Measurements from ENCODE around the gene CMIP. TPM values are rescaled to one million over a fixed set of nuclear protein-coding genes. Genes with fewer than 3 reads are reported as not detected.

CMIP gene
- total RNA-seq, 1 experiment from 2014 or later, result 48.2 TPM

DNA sequence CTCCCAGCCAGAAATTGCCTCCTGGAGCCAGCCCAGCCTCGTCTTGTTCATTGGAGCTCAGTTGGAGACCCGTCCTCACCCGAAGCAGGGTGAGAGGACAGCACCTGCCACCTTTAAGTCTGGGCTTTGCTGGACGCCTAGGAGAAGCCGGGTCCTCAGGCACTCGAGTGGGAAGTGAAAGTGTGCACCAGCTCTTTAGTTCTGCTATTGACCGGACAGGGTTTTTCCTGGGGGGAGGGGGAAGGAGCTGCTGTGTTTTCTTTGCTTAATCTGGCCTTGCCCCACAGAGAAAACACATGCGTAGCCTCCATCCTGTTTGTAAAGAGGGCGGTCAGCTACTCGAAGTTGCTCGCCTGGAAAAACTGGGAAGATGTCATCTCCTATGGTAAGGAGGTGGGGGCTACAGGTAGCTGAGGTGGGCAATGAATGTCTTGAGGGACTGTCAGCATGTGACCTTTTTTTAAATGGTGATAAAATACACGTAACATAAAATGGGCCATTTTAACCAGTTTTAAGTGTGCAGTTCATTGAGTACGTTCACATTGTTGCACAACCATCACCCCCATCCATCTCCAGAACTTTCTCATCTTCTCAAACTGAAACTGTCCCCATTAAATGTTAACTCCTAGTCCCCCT lies 34.4 kb downstream of the CMIP start:
- Histone ChIP-seq H4K20me1 (ENCODE audit: control insufficient read depth, insufficient read depth, insufficient read length) (no peaks in the 10 kb centered on the region), H4K8ac (replicated peaks; ENCODE audit: insufficient read length, low read depth, low read length) (no peak overlapping the region), H2BK12ac (ENCODE audit: insufficient read length, low read depth, low read length) (no peak overlapping the region), H3K9ac (ENCODE audit: extremely low read depth, insufficient read length, low read length) (no peak overlapping the region), H2AK5ac (ENCODE audit: insufficient read length, low read length) (no peak overlapping the region), H3K18ac (ENCODE audit: insufficient read length, low read depth, low read length) (no peak overlapping the region), H3K14ac (ENCODE audit: insufficient read depth, low read length) (no peak overlapping the region), H2BK5ac (ENCODE audit: insufficient read length, low read length) (no peak overlapping the region), H3K4me1 (ENCODE audit: insufficient read depth, low read length) (peaks cover 3% of the 10 kb centered on the region; the same call in 1 of the 2 replicates), H3K27me3 (ENCODE audit: insufficient read depth, low read length) (no peaks in the 10 kb centered on the region), H3K23ac (ENCODE audit: insufficient read length, low read depth, low read length) (no peak overlapping the region), H2BK15ac (ENCODE audit: low read depth, low read length) (no peak overlapping the region), H2BK20ac (ENCODE audit: low read depth, low read length, poor library complexity, severe bottlenecking) (no peak overlapping the region), H2BK120ac (ENCODE audit: low read depth, low read length, poor library complexity, severe bottlenecking) (no peak overlapping the region), H3K27ac (ENCODE audit: insufficient read length, low read depth, low read length) (no peak overlapping the region), H3K9me3 (ENCODE audit: control insufficient read depth, low read depth, low read length) (no peaks in the 10 kb centered on the region), H3K4ac (ENCODE audit: low read depth, low read length) (no peak overlapping the region), H2AFZ (ENCODE audit: low read length) (no peak overlapping the region), H3K79me1 (ENCODE audit: insufficient read depth, low read depth, low read length, poor library complexity, severe bottlenecking) (peaks cover 4% of the 10 kb centered on the region), H3K23me2 (ENCODE audit: insufficient read length, low read depth, low read length, poor library complexity, severe bottlenecking) (no peaks in the 10 kb centered on the region), H4K5ac (ENCODE audit: insufficient read length, low read depth, low read length) (no peak overlapping the region), H3K56ac (ENCODE audit: insufficient read length, low read depth, low read length) (no peak overlapping the region), H3T11ph (ENCODE audit: low read length) (no peak overlapping the region), H3K79me2 (ENCODE audit: insufficient read depth, low read length) (peaks cover 8% of the 10 kb centered on the region; the same call in 1 of the 2 replicates), H4K91ac (ENCODE audit: insufficient read length, low read depth, low read length) (no peak overlapping the region), H3K4me2 (ENCODE audit: insufficient read depth, insufficient read length, low read length) (no peak overlapping the region)
- H3K27ac Mint-ChIP-seq, result no peak overlapping the region
- peaks cover 46 to 51% of the 10 kb centered on the region in 2 experiments for H3K4me1 Mint-ChIP-seq
- WGBS (ENCODE audit: extremely low coverage, insufficient read length, low lambda C conversion rate), result no CpG with 5 or more reads among the region's 13 CpGs
- no peak for DNase-seq
- H3K4me3 Mint-ChIP-seq, result no peak overlapping the region
- TF ChIP-seq, protein P1, sequence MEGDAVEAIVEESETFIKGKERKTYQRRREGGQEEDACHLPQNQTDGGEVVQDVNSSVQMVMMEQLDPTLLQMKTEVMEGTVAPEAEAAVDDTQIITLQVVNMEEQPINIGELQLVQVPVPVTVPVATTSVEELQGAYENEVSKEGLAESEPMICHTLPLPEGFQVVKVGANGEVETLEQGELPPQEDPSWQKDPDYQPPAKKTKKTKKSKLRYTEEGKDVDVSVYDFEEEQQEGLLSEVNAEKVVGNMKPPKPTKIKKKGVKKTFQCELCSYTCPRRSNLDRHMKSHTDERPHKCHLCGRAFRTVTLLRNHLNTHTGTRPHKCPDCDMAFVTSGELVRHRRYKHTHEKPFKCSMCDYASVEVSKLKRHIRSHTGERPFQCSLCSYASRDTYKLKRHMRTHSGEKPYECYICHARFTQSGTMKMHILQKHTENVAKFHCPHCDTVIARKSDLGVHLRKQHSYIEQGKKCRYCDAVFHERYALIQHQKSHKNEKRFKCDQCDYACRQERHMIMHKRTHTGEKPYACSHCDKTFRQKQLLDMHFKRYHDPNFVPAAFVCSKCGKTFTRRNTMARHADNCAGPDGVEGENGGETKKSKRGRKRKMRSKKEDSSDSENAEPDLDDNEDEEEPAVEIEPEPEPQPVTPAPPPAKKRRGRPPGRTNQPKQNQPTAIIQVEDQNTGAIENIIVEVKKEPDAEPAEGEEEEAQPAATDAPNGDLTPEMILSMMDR (conservative IDR thresholded peaks at IDR 0.05), result no peak
- H3K9me3 Mint-ChIP-seq, result no peaks in the 10 kb centered on the region
- no peaks in the 10 kb centered on the region for H3K27me3 Mint-ChIP-seq (ENCODE audit: low read depth)
- H3K36me3 Mint-ChIP-seq (ENCODE audit: insufficient read depth in 1 of 3, low read depth in 3 of 3), result peaks cover 24 to 41% (median 26%) of the 10 kb centered on the region in 3 experiments

Data from H9 (cell line).